Suprapubic skin (tissue), 4 donors: ENCODE measurements around the gene SLC35F1.

ENCODE experiments used
- CTCF ChIP-seq, 2 donors: fragments of 200-600 bp in 1 of 2; fragments of 450-650 bp in 1 of 2; sonication (generic) in 1 of 2; IDR thresholded peaks; one replicate each; pipeline ENCODE4 v1.5.1; 2016 to 2019; ENCODE audit warnings: antibody characterized with exemption in 2 of 2, mild to moderate bottlenecking in 1 of 2, moderate library complexity in 1 of 2
- EP300 ChIP-seq: sonication (generic); formaldehyde crosslinking; IDR thresholded peaks from one replicate; pipeline ENCODE4 v1.6.1; 2017; ENCODE audit warnings: antibody characterized with exemption
- POLR2A ChIP-seq, 2 donors: fragments of 450-650 bp; IDR thresholded peaks; one replicate each; pipeline ENCODE4 v1.6.1; 2017; ENCODE audit warnings: antibody characterized with exemption in 2 of 2, mild to moderate bottlenecking in 2 of 2, moderate library complexity in 2 of 2
- POLR2AphosphoS5 ChIP-seq, 3 donors: sonication (generic); formaldehyde crosslinking; IDR thresholded peaks; one replicate each; pipeline ENCODE4 v1.6.1; 2017; ENCODE audit warnings: antibody characterized with exemption in 3 of 3

- no peak for TF ChIP-seq CTCF (IDR thresholded peaks at IDR 0.05)
- TF ChIP-seq POLR2A (IDR thresholded peaks at IDR 0.05) = no peak
- TF ChIP-seq POLR2AphosphoS5 (IDR thresholded peaks at IDR 0.05) = no peak
- TF ChIP-seq EP300 = no peak
Observed at GRCh38 chr6:118044275-118044674, 137.2 kb downstream of the SLC35F1 start.
